DND-41 (cell line): Measurements from ENCODE around the gene RFNG.

Experiments
- ATAC-seq: fragments of 200-7000 bp; cut with Tn5 transposase; 3 replicates; pipeline ENCODE4 v1.9.1; 2021; ENCODE audit warnings: low read depth; ENCODE audit not compliant: insufficient read depth
- DNase-seq: peaks from one replicate; pipeline ENCODE4 v3.0.0-alpha.2; 2020
- H2AFZ ChIP-seq: 2 replicates; pipeline ENCODE4 v1.6.0; 2012; ENCODE audit warnings: low read depth, low read length
- H3K27ac ChIP-seq: 2 replicates; pipeline ENCODE4 v1.5.1; 2012; ENCODE audit warnings: low read length, inconsistent platforms
- H3K27me3 ChIP-seq: fragments of 200-600 bp; sonication (generic); 2 replicates; pipeline ENCODE4 v1.6.0; 2012; ENCODE audit warnings: low read length, mild to moderate bottlenecking, inconsistent platforms; ENCODE audit not compliant: insufficient read depth, poor library complexity
- H3K36me3 ChIP-seq: 2 replicates; pipeline ENCODE4 v1.5.1; 2012; ENCODE audit warnings: low read length, inconsistent platforms; ENCODE audit not compliant: insufficient read depth
- H3K4me1 ChIP-seq: 2 replicates; pipeline ENCODE4 v1.5.1; 2012; ENCODE audit warnings: mild to moderate bottlenecking, low read length; ENCODE audit not compliant: insufficient read depth
- H3K4me2 ChIP-seq: 2 replicates; pipeline ENCODE4 v1.6.0; 2012; ENCODE audit warnings: mild to moderate bottlenecking, moderate library complexity, low read length, inconsistent platforms; ENCODE audit not compliant: insufficient read depth
- H3K4me3 ChIP-seq, 2 experiments: fragments of 200-600 bp in 1 of 2; shearing (Covaris generic) in 1 of 2; 2 replicates each; pipeline ENCODE4 v1.5.1; 2012 to 2016; ENCODE audit warnings: inconsistent platforms in 2 of 2, low read length in 2 of 2, mild to moderate bottlenecking in 2 of 2, low read depth in 1 of 2, moderate library complexity in 1 of 2
- H3K79me2 ChIP-seq: 2 replicates; pipeline ENCODE4 v1.6.0; 2012; ENCODE audit warnings: low read length, inconsistent platforms; ENCODE audit not compliant: insufficient read depth
- H3K9ac ChIP-seq: 2 replicates; pipeline ENCODE4 v1.6.0; 2012; ENCODE audit warnings: low read depth, mild to moderate bottlenecking, inconsistent platforms, low read length, moderate library complexity
- H3K9me3 ChIP-seq: 2 replicates; pipeline ENCODE4 v1.5.1; 2012; ENCODE audit warnings: low read length, moderate library complexity, mild to moderate bottlenecking, inconsistent platforms; ENCODE audit not compliant: insufficient read depth, severe bottlenecking
- H4K20me1 ChIP-seq: 2 replicates; pipeline ENCODE4 v1.6.0; 2012; ENCODE audit warnings: low read length; ENCODE audit not compliant: insufficient read depth
- CTCF ChIP-seq: IDR thresholded peaks from 2 replicates; pipeline ENCODE4 v1.5.1; 2012; ENCODE audit warnings: borderline replicate concordance, low read length, moderate library complexity, mild to moderate bottlenecking; ENCODE audit not compliant: poor library complexity, severe bottlenecking; ENCODE audit errors: extremely low read depth
- EZH2 ChIP-seq: IDR thresholded peaks from 3 replicates; pipeline ENCODE4 v1.6.1; 2012; ENCODE audit warnings: borderline replicate concordance, low read depth, mild to moderate bottlenecking, moderate library complexity, low read length, inconsistent platforms; ENCODE audit not compliant: severe bottlenecking

The RFNG gene

DNA sequence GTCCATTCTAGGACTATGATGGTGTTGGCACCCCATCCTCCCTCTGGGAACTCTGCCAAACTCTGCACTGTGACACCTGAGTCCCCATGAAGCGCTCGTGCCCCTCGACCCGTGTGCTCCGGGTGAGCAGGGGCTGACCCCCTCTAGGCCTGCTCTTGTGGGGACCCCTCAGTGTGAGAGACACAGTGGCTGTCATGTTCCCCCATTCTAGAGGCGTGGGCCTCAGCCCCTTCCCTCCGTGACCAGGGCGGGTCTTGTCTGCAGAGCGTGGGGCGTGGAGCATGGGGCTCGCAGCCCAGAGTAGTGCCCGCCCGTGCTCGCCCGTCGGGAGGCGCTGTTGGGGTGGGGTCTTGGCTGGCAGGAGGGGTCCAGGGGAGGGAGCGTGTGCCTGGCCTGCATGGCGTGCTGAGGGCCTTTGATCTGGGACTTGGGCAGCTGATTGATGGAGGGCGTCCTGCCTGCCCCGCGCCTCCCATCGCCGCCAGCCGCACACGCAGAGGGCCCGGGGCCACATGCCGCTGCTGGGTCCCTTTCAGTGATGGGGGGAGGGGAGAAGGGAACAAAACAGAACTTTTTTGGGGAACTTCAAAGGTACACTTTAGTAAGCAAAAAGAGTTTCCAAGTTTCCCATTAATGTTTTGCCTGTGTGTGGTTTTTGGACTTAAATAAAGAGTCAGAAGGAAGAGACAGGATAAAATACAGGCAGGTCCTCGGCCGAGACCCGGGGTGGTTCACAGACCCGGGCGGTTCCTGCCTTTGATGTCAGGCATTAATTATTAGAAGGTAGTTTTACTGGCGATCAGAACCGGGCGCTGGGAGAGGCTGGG, 51.4 kb downstream of the RFNG start:
- no peak overlapping the region for H3K4me3 ChIP-seq
- H4K20me1 ChIP-seq: peaks cover 4% of the 10 kb centered on the region; the same call in 1 of the 2 replicates
- no peaks in the 10 kb centered on the region for H3K79me2 ChIP-seq
- no peak overlapping the region for H3K4me2 ChIP-seq
- H3K27ac ChIP-seq: no peak overlapping the region
- no peaks in the 10 kb centered on the region for H3K36me3 ChIP-seq
- no peak for DNase-seq
- no peak overlapping the region for H3K9ac ChIP-seq
- no peaks in the 10 kb centered on the region for H3K9me3 ChIP-seq
- no peaks in the 10 kb centered on the region for H3K27me3 ChIP-seq
- no peaks in the 10 kb centered on the region for H3K4me1 ChIP-seq
- TF ChIP-seq CTCF: no peak
- TF ChIP-seq EZH2: no peak
- H2AFZ ChIP-seq: no peak overlapping the region
- no peak for ATAC-seq

DNA sequence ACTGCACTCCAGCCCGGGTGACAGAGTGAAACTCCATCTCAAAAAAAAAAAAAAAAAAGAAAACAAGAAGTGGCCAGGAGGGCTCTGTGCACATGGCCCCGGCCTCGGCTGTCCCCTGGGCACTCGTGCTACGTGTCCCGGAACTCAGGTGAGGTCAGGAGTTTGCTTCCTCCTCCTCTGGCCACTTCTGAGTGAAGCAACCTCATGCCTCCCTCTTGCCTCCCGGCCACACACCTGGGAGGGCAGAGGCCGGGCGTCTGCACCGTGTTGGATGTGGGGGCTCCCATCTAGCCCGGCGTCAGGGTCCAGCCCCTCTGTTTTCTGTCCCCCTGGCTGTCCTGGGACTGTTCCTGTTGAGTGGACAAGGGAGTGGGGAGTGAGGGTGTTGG, 52.0 kb downstream of the RFNG start:
- TF ChIP-seq CTCF (no peak), EZH2 (no peak)
- no peak overlapping the region for H3K27ac ChIP-seq
- H3K4me2 ChIP-seq: no peak overlapping the region
- H2AFZ ChIP-seq: no peak overlapping the region
- no peak for ATAC-seq
- no peak for DNase-seq
- no peaks in the 10 kb centered on the region for H3K27me3 ChIP-seq
- H3K79me2 ChIP-seq: no peaks in the 10 kb centered on the region
- no peak overlapping the region for H3K4me3 ChIP-seq
- H3K9me3 ChIP-seq: no peaks in the 10 kb centered on the region
- H3K9ac ChIP-seq: no peak overlapping the region
- no peaks in the 10 kb centered on the region for H3K36me3 ChIP-seq
- H3K4me1 ChIP-seq: no peaks in the 10 kb centered on the region
- peaks cover 4% of the 10 kb centered on the region; the same call in 1 of the 2 replicates for H4K20me1 ChIP-seq

DNA sequence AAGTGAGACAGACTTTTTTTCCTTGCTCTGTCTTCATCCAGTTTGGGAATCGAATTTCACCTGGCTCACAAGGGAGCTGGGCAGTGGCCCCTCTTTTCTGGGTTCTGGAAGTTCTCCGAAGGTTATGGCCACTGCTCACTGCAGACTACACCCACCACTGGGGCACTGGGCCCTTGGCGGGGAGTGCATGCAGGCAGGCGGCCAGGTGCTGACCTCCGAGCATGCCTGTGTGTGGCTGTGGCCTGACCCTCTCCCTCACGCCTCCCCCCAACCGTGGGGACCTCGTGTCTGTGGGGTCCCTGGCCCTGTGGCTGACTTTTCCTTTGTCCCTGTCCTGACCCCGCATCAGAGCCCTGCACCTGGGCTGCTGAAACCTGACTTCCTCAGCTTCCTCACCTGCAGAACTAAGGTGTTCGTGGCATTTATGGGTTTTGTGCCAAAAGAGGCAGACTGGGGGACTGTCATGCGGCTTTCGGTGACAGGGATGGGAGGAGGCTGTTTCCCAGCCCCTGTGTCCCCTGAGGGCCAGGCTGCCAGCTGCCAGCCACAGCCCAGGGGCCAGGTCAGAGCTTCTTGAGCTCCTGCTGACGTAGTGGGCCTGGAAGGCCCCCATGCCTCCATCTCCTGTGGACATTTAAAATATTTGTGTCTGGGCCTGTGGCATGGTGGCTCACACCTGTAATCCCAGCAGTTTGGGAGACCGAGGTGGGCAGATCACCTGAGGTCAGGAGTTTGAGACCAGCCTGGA, 52.7 kb downstream of the RFNG start:
- Histone ChIP-seq H3K4me3 (no peak overlapping the region), H3K4me2 (no peak overlapping the region), H3K27me3 (no peaks in the 10 kb centered on the region), H4K20me1 (peaks cover 4% of the 10 kb centered on the region; the same call in 1 of the 2 replicates), H3K79me2 (no peaks in the 10 kb centered on the region), H3K4me1 (no peaks in the 10 kb centered on the region), H3K9ac (0 out of 2 replicates have a peak overlapping the region, but pooled peaks have one; percentile 21), H3K27ac (no peak overlapping the region), H2AFZ (no peak overlapping the region), H3K9me3 (no peaks in the 10 kb centered on the region), H3K36me3 (no peaks in the 10 kb centered on the region)
- DNase-seq (no peak), ATAC-seq (no peak)
- TF ChIP-seq EZH2: no peak

DNA sequence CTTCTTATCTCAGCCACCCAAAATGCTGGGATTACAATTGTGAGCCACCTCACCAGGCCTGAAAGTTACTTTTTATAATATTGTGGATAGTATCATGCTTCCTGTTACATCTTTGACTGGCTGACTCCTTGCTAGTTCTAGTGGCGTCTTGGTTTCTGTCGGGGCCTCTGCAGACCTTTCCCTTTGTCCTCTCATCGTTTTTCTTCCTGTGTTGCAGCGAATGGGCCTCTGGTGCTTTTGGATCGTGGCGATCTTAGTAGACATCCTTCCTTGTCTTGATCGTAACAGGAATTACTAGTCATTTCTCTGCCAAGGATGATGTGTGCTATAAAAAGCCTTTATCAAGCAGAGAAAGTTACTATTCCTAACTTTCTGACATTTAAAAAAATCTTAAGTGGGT, 53.4 kb downstream of the RFNG start:
- Histone ChIP-seq H3K27ac (no peak overlapping the region), H3K4me1 (no peaks in the 10 kb centered on the region), H3K9ac (no peak overlapping the region), H2AFZ (no peak overlapping the region), H3K9me3 (no peaks in the 10 kb centered on the region), H4K20me1 (peaks cover 4% of the 10 kb centered on the region; the same call in 1 of the 2 replicates), H3K79me2 (no peaks in the 10 kb centered on the region), H3K27me3 (no peaks in the 10 kb centered on the region), H3K36me3 (no peaks in the 10 kb centered on the region), H3K4me3 (no peak overlapping the region), H3K4me2 (no peak overlapping the region)
- TF ChIP-seq CTCF (no peak), EZH2 (no peak)
- no peak for DNase-seq
- no peak for ATAC-seq
